ENCODE measurements around the gene TNFRSF1A.

GRCh38 chr12:6288235-6288634, 53.6 kb downstream of the TNFRSF1A start:
- TF ChIP-seq REST (IDR thresholded peaks at IDR 0.05; ENCODE audit: insufficient read depth in 1 of 2, low read depth in 2 of 2, low read length in 1 of 2) = no peak
- TF ChIP-seq, protein P1, sequence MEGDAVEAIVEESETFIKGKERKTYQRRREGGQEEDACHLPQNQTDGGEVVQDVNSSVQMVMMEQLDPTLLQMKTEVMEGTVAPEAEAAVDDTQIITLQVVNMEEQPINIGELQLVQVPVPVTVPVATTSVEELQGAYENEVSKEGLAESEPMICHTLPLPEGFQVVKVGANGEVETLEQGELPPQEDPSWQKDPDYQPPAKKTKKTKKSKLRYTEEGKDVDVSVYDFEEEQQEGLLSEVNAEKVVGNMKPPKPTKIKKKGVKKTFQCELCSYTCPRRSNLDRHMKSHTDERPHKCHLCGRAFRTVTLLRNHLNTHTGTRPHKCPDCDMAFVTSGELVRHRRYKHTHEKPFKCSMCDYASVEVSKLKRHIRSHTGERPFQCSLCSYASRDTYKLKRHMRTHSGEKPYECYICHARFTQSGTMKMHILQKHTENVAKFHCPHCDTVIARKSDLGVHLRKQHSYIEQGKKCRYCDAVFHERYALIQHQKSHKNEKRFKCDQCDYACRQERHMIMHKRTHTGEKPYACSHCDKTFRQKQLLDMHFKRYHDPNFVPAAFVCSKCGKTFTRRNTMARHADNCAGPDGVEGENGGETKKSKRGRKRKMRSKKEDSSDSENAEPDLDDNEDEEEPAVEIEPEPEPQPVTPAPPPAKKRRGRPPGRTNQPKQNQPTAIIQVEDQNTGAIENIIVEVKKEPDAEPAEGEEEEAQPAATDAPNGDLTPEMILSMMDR (IDR thresholded peaks at IDR 0.05) = no peak
